Measurements from ENCODE around the gene GRHL1.
"Not testable (repeated sequence)": the region's sequence is repeated elsewhere in the genome, so short reads cannot be mapped to it uniquely, and the experiment has no call there.

The GRHL1 gene

DNA sequence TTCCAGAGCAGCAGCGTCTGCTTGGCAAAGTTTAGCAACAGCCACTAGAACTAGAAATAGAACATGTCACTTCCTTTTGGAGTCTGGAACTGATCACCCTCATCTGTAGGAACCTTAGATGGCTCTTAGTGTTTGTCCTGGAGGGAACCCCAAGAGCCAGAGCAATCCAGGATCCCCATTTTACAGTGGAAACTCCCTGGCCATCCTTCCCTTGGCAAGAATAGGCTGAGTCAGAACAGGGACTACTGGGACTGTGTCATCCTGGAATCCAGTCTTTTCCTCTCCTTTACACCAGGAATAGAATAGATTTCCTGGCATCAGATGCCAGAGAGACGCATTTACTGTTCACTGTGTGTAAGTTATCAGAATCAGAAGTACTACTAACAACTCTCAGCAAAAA is 33.2 kb upstream of the GRHL1 start:
- no peaks in the 10 kb centered on the region for H3K9me3 ChIP-seq (ENCODE audit: insufficient read depth, low read depth, low read length)
- no peak overlapping the region for H2BK120ac ChIP-seq (ENCODE audit: insufficient read depth, low read length, poor library complexity)
- no peak overlapping the region for H3K9ac ChIP-seq (ENCODE audit: low read length)
- no peaks in the 10 kb centered on the region for H3K79me1 ChIP-seq (ENCODE audit: low read length)
- no peak for DNase-seq
- H4K12ac ChIP-seq (ENCODE audit: low read depth, low read length), result no peak overlapping the region
- no peak overlapping the region for H4K91ac ChIP-seq (ENCODE audit: low read depth, low read length)
- no peak overlapping the region for H3K27ac ChIP-seq (ENCODE audit: low read depth, low read length)
- no peak overlapping the region for H2BK5ac ChIP-seq (ENCODE audit: low read depth, low read length, poor library complexity)
- H4K8ac ChIP-seq (ENCODE audit: low read depth, low read length), result no peak overlapping the region
- H3K4me1 ChIP-seq (ENCODE audit: control insufficient read depth in 1 of 2, insufficient read depth in 2 of 2, low read length in 2 of 2), result peaks cover 0 to 2% of the 10 kb centered on the region in 2 experiments
- no peak overlapping the region for H3K4me3 ChIP-seq (ENCODE audit: low read depth, low read length)
- peaks cover 8 to 9% of the 10 kb centered on the region in 2 experiments for H3K36me3 ChIP-seq (ENCODE audit: control insufficient read depth in 1 of 2, insufficient read depth in 2 of 2, low read length in 2 of 2)
- H3K27me3 ChIP-seq (ENCODE audit: insufficient read depth, low read length), result no peaks in the 10 kb centered on the region
- H3K4ac ChIP-seq (ENCODE audit: low read depth, low read length), result no peak overlapping the region
- H3K4me2 ChIP-seq (ENCODE audit: low read length), result no peak overlapping the region
- no peak overlapping the region for H2AFZ ChIP-seq (ENCODE audit: insufficient read depth, low read length, poor library complexity)
- H3K18ac ChIP-seq (ENCODE audit: low read length), result no peak overlapping the region
- no peak overlapping the region for H3K23ac ChIP-seq (ENCODE audit: low read length)
- H2AK5ac ChIP-seq (ENCODE audit: low read length), result no peak overlapping the region
- no peak overlapping the region for H3K14ac ChIP-seq (ENCODE audit: low read length)
- no CpG with 5 or more reads among the region's 2 CpGs for WGBS (ENCODE audit: extremely low coverage, insufficient coverage, insufficient read length)
- H3K79me2 ChIP-seq (ENCODE audit: control insufficient read depth, insufficient read depth, low read length, poor library complexity), result no peaks in the 10 kb centered on the region
- no peak overlapping the region for H2BK12ac ChIP-seq (ENCODE audit: low read length)

- no peak overlapping the region for H2AK5ac ChIP-seq (ENCODE audit: low read length)
- H3K27ac ChIP-seq (ENCODE audit: low read depth, low read length), result no peak overlapping the region
- H3K4ac ChIP-seq (ENCODE audit: low read depth, low read length), result no peak overlapping the region
- no peak overlapping the region for H3K23ac ChIP-seq (ENCODE audit: low read length)
- H3K9me3 ChIP-seq (ENCODE audit: insufficient read depth, low read depth, low read length), result no peaks in the 10 kb centered on the region
- H3K9ac ChIP-seq (ENCODE audit: low read length), result no peak overlapping the region
- peak in 1 of 2 donors; percentile 43 for DNase-seq
- no peak overlapping the region for H2AFZ ChIP-seq (ENCODE audit: insufficient read depth, low read length, poor library complexity)
- H3K18ac ChIP-seq (ENCODE audit: low read length), result no peak overlapping the region
- H4K12ac ChIP-seq (ENCODE audit: low read depth, low read length), result no peak overlapping the region
- WGBS (ENCODE audit: extremely low coverage, insufficient coverage, insufficient read length), result no CpG with 5 or more reads among the region's 3 CpGs
- H2BK5ac ChIP-seq (ENCODE audit: low read depth, low read length, poor library complexity), result no peak overlapping the region
- no peak overlapping the region for H3K4me3 ChIP-seq (ENCODE audit: low read depth, low read length)
- H3K4me1 ChIP-seq (ENCODE audit: control insufficient read depth in 1 of 2, insufficient read depth in 2 of 2, low read length in 2 of 2), result peaks cover 0 to 3% of the 10 kb centered on the region in 2 experiments
- H4K91ac ChIP-seq (ENCODE audit: low read depth, low read length), result no peak overlapping the region
- H3K14ac ChIP-seq (ENCODE audit: low read length), result no peak overlapping the region
- no peak overlapping the region for H4K8ac ChIP-seq (ENCODE audit: low read depth, low read length)
- H2BK120ac ChIP-seq (ENCODE audit: insufficient read depth, low read length, poor library complexity), result no peak overlapping the region
- H3K79me1 ChIP-seq (ENCODE audit: low read length), result no peaks in the 10 kb centered on the region
- no peaks in the 10 kb centered on the region for H3K79me2 ChIP-seq (ENCODE audit: control insufficient read depth, insufficient read depth, low read length, poor library complexity)
- no peak overlapping the region for H3K4me2 ChIP-seq (ENCODE audit: low read length)
- H2BK12ac ChIP-seq (ENCODE audit: low read length), result no peak overlapping the region
- peaks cover 6 to 8% of the 10 kb centered on the region in 2 experiments for H3K36me3 ChIP-seq (ENCODE audit: control insufficient read depth in 1 of 2, insufficient read depth in 2 of 2, low read length in 2 of 2)
- no peaks in the 10 kb centered on the region for H3K27me3 ChIP-seq (ENCODE audit: insufficient read depth, low read length)
Measured at GRCh38 chr2:9919512-9919911, 32.0 kb upstream of the GRHL1 start.

DNA sequence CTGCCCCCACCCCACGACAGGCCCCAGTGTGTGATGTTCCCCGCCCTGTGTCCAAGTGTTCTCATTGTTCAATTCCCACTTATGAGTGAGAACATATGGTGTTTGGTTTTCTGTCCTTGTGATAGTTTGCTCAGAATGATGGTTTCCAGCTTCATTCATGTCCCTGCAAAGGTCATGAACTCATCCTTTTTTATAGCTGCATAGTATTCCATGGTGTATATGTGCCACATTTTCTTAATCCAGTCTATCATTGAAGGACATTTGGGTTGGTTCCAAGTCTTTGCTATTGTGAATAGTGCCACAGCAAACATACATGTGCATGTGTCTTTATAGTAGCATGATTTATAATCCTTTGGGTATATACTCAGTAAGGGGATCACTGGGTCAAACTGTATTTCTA is 24.5 kb upstream of the GRHL1 start:
- not testable (repeated sequence) for H2AK5ac ChIP-seq (ENCODE audit: low read length); H3K4me2 ChIP-seq (ENCODE audit: low read length); H3K4me3 ChIP-seq (ENCODE audit: low read depth, low read length); H3K27me3 ChIP-seq (ENCODE audit: insufficient read depth, low read length); H3K79me1 ChIP-seq (ENCODE audit: low read length); H4K12ac ChIP-seq (ENCODE audit: low read depth, low read length); H3K4me1 ChIP-seq (ENCODE audit: control insufficient read depth in 1 of 2, insufficient read depth in 2 of 2, low read length in 2 of 2); H2BK12ac ChIP-seq (ENCODE audit: low read length); H3K23ac ChIP-seq (ENCODE audit: low read length); H3K36me3 ChIP-seq (ENCODE audit: control insufficient read depth in 1 of 2, insufficient read depth in 2 of 2, low read length in 2 of 2); DNase-seq; H4K91ac ChIP-seq (ENCODE audit: low read depth, low read length); H3K9me3 ChIP-seq (ENCODE audit: insufficient read depth, low read depth, low read length); H2BK120ac ChIP-seq (ENCODE audit: insufficient read depth, low read length, poor library complexity); H3K27ac ChIP-seq (ENCODE audit: low read depth, low read length); H3K79me2 ChIP-seq (ENCODE audit: control insufficient read depth, insufficient read depth, low read length, poor library complexity); H3K14ac ChIP-seq (ENCODE audit: low read length); H2BK5ac ChIP-seq (ENCODE audit: low read depth, low read length, poor library complexity); H3K9ac ChIP-seq (ENCODE audit: low read length); H3K18ac ChIP-seq (ENCODE audit: low read length); H3K4ac ChIP-seq (ENCODE audit: low read depth, low read length); H4K8ac ChIP-seq (ENCODE audit: low read depth, low read length); H2AFZ ChIP-seq (ENCODE audit: insufficient read depth, low read length, poor library complexity)
- WGBS (ENCODE audit: extremely low coverage, insufficient coverage, insufficient read length), result no CpG with 5 or more reads among the region's 2 CpGs

- Histone ChIP-seq H3K79me2 (ENCODE audit: control insufficient read depth, insufficient read depth, low read length, poor library complexity) (no peaks in the 10 kb centered on the region), H2AK5ac (ENCODE audit: low read length) (no peak overlapping the region), H2BK12ac (ENCODE audit: low read length) (no peak overlapping the region), H2AFZ (ENCODE audit: insufficient read depth, low read length, poor library complexity) (no peak overlapping the region), H3K9ac (ENCODE audit: low read length) (no peak overlapping the region), H4K8ac (ENCODE audit: low read depth, low read length) (no peak overlapping the region), H3K27me3 (ENCODE audit: insufficient read depth, low read length) (no peaks in the 10 kb centered on the region), H3K14ac (ENCODE audit: low read length) (no peak overlapping the region), H3K23ac (ENCODE audit: low read length) (no peak overlapping the region), H3K27ac (ENCODE audit: low read depth, low read length) (no peak overlapping the region), H3K4me3 (ENCODE audit: low read depth, low read length) (no peak overlapping the region), H2BK120ac (ENCODE audit: insufficient read depth, low read length, poor library complexity) (no peak overlapping the region), H3K4me1 (ENCODE audit: control insufficient read depth in 1 of 2, insufficient read depth in 2 of 2, low read length in 2 of 2) (peaks cover 13% of the 10 kb centered on the region in 2 experiments), H3K4me2 (ENCODE audit: low read length) (no peak overlapping the region), H2BK5ac (ENCODE audit: low read depth, low read length, poor library complexity) (no peak overlapping the region), H3K9me3 (ENCODE audit: insufficient read depth, low read depth, low read length) (peaks cover 2% of the 10 kb centered on the region), H3K4ac (ENCODE audit: low read depth, low read length) (no peak overlapping the region), H3K36me3 (ENCODE audit: control insufficient read depth in 1 of 2, insufficient read depth in 2 of 2, low read length in 2 of 2) (peaks cover 4 to 11% of the 10 kb centered on the region in 2 experiments), H3K79me1 (ENCODE audit: low read length) (no peaks in the 10 kb centered on the region), H4K91ac (ENCODE audit: low read depth, low read length) (no peak overlapping the region), H3K18ac (ENCODE audit: low read length) (no peak overlapping the region), H4K12ac (ENCODE audit: low read depth, low read length) (no peak overlapping the region)
- WGBS (ENCODE audit: extremely low coverage, insufficient coverage, insufficient read length), result no CpG with 5 or more reads among the region's 4 CpGs
- no peak for DNase-seq
Measured at GRCh38 chr2:9937258-9937657, 14.2 kb upstream of the GRHL1 start.

Data from trophoblast cell (in vitro differentiated cells and primary cell).